ENCODE measurements around the gene CCL25. TPM values are rescaled to one million over a fixed set of nuclear protein-coding genes. Genes with fewer than 3 reads are reported as not detected.

Gene CCL25
- total and polyA plus RNA-seq, 2 of the 13 experiments (the other 11 are each of a cell fraction or from before 2014, with no cell fraction given) = not detected

GRCh38 chr19:8084152-8084551 is 31.6 kb downstream of the CCL25 start:
- no TSS peak for BruUV-seq (replicated peaks)
- H3K36me3 ChIP-seq (replicated peaks in 1 of 2; ENCODE audit: control insufficient read depth in 1 of 2, insufficient read depth in 2 of 2, low read length in 2 of 2) = no peaks in the 10 kb centered on the region
- POLR2A ChIA-PET = no interaction called here
- TF ChIP-seq ATF3 (CRISPR knock-in tag; IDR thresholded peaks at IDR 0.05) = no peak
- TF ChIP-seq ZNF616 (CRISPR knock-in tag; IDR thresholded peaks at IDR 0.05; ENCODE audit: low read depth) = no peak
- no peak for TF ChIP-seq ATM (IDR thresholded peaks at IDR 0.05; ENCODE audit: borderline replicate concordance)
- no peak for TF ChIP-seq KDM5A (IDR thresholded peaks at IDR 0.05; ENCODE audit: borderline replicate concordance, low read length)
- no peak for TF ChIP-seq MEIS1 (CRISPR knock-in tag; IDR thresholded peaks at IDR 0.05; ENCODE audit: borderline replicate concordance)
- TF ChIP-seq SAFB2 (CRISPR knock-in tag; IDR thresholded peaks at IDR 0.05; ENCODE audit: borderline replicate concordance, low read depth) = no peak
- no peak for TF ChIP-seq ZBTB46 (CRISPR knock-in tag; IDR thresholded peaks at IDR 0.05; ENCODE audit: borderline replicate concordance)
- no peak for TF ChIP-seq ZNF766 (CRISPR knock-in tag; IDR thresholded peaks at IDR 0.05; ENCODE audit: borderline replicate concordance)
- no peak for TF ChIP-seq MXD4 (CRISPR knock-in tag; IDR thresholded peaks at IDR 0.05)
- no peak overlapping the region for H3K9ac ChIP-seq (ENCODE audit: insufficient read depth, low read depth, low read length)
- no peaks in the 10 kb centered on the region for H3K27me3 ChIP-seq (ENCODE audit: control insufficient read depth in 1 of 2, insufficient read depth in 2 of 2, low read length in 2 of 2)
- ATAC-seq (no peak), FAIRE-seq (no peak), DNase-seq (ENCODE audit: low spot score) (no peak)
- CTCF ChIA-PET (ENCODE audit: low intra/inter-chr PET ratio, low total read pairs) = no interaction called here
- 78% methylated on average over 13 of the region's 13 CpGs for WGBS (ENCODE audit: low lambda C conversion rate)
- intact Hi-C loops (cut with micrococcal nuclease; ENCODE audit: unreplicated experiment) (no loop called here), in situ Hi-C loops (cut with HindIII; ENCODE audit: extremely low pct_ligation_motif_present, low pct_unique_long_range_greater_than_20kb) (no loop called here)
- H3K9me3 ChIP-seq (ENCODE audit: low read length) = no peaks in the 10 kb centered on the region
- peaks cover 54% of the 10 kb centered on the region for H3K4me1 ChIP-seq (ENCODE audit: insufficient read depth, low read length)
- no peak overlapping the region for H3K4me3 ChIP-seq (replicated peaks in 1 of 3; ENCODE audit: insufficient read depth in 1 of 3, low read depth in 2 of 3, low read length in 3 of 3)
- no peak overlapping the region for H2AFZ ChIP-seq (ENCODE audit: low read length)
- H3K79me2 ChIP-seq (ENCODE audit: insufficient read depth, low read length) = no peaks in the 10 kb centered on the region
- no peak overlapping the region for H3K4me2 ChIP-seq (ENCODE audit: low read depth, low read length)
- H3K27ac ChIP-seq (ENCODE audit: extremely low read length, insufficient read depth, low read length) = no peak overlapping the region
- H4K20me1 ChIP-seq (ENCODE audit: insufficient read depth, low read length) = no peaks in the 10 kb centered on the region

All from HepG2 (cell line).